SK-N-SH (cell line): Measurements from ENCODE around the gene CREB3L1. TPM values are rescaled to one million over a fixed set of nuclear protein-coding genes. Genes with fewer than 3 reads are reported as not detected.
A peak's percentile ranks its signal among the peaks of the same experiment; 100 is the strongest.

Experiments
- CTCF ChIA-PET: fragments of 300-600, 350-600 bp; formaldehyde crosslinking; extraction: SDS; loops from one replicate; lab custom pipeline; 2021; lab: Yijun Ruan, JAX
- POLR2A ChIA-PET: fragments of 350-600 bp; sonication (Branson Sonifier 250); formaldehyde crosslinking; extraction: SDS; loops from one replicate; lab custom pipeline; 2020; ENCODE audit warnings: antibody characterized with exemption, inconsistent platforms; lab: Yijun Ruan, JAX
- DNase-seq: peaks from one replicate; pipeline ENCODE4 v3.0.0; 2012
- H2AFZ ChIP-seq: fragments of 200-600 bp; sonication (generic); 2 replicates; pipeline ENCODE4 v1.8.1; 2016; ENCODE audit warnings: antibody characterized with exemption, mild to moderate bottlenecking, low read depth
- H3F3A ChIP-seq: fragments of 200-600 bp; sonication (generic); replicated peaks from 2 replicates; pipeline ENCODE3; 2016; ENCODE audit warnings: antibody characterized with exemption, mild to moderate bottlenecking; ENCODE audit not compliant: insufficient read depth
- H3K27ac ChIP-seq, 2 experiments: fragments of 200-500 bp in 1 of 2; fragments of 200-600 bp in 1 of 2; sonication (Bioruptor generic) in 1 of 2; sonication (generic), shearing (Covaris generic) in 1 of 2; 2 replicates each; pipeline versions ENCODE4 v1.5.1 to v1.6.1; 2014 to 2016; ENCODE audit warnings: low read depth in 2 of 2, inconsistent platforms in 1 of 2, low read length in 1 of 2, mild to moderate bottlenecking in 1 of 2, mixed read lengths in 1 of 2
- H3K27me3 ChIP-seq: fragments of 200-600 bp; sonication (generic), shearing (Covaris generic); 2 replicates; pipeline ENCODE4 v1.6.1; 2016; ENCODE audit warnings: mixed run types; ENCODE audit not compliant: insufficient read depth
- H3K36me3 ChIP-seq, 2 experiments: fragments of 200-500 bp in 1 of 2; fragments of 200-600 bp in 1 of 2; sonication (Bioruptor generic) in 1 of 2; sonication (generic) in 1 of 2; replicated peaks in 1 of 2; 2 replicates each; pipeline versions ENCODE3 to v1.5.1; 2014 to 2016; ENCODE audit warnings: low read length in 1 of 2, mild to moderate bottlenecking in 1 of 2; ENCODE audit not compliant: insufficient read depth in 2 of 2, control insufficient read depth in 1 of 2
- H3K4me1 ChIP-seq, 2 experiments: fragments of 200-500 bp in 1 of 2; fragments of 200-600 bp in 1 of 2; sonication (Bioruptor generic) in 1 of 2; sonication (generic), shearing (Covaris generic) in 1 of 2; 2 replicates each; pipeline versions ENCODE4 v1.5.1 to v1.6.1; 2014 to 2016; ENCODE audit warnings: low read depth in 1 of 2, low read length in 1 of 2, mixed run types in 1 of 2; ENCODE audit not compliant: insufficient read depth in 2 of 2, control insufficient read depth in 1 of 2
- H3K4me2 ChIP-seq: fragments of 200-600 bp; sonication (generic), shearing (Covaris generic); 2 replicates; pipeline ENCODE4 v1.6.1; 2017; ENCODE audit warnings: mixed run types
- H3K4me3 ChIP-seq, 2 experiments: fragments of 200-500 bp in 1 of 2; fragments of 200-600 bp in 1 of 2; sonication (Bioruptor generic) in 1 of 2; sonication (generic), shearing (Covaris generic) in 1 of 2; 2 replicates each; pipeline versions ENCODE4 v1.5.1 to v1.8.1; 2014 to 2016; ENCODE audit warnings: low read depth in 2 of 2, inconsistent platforms in 1 of 2, low read length in 1 of 2, mild to moderate bottlenecking in 1 of 2, mixed read lengths in 1 of 2, moderate library complexity in 1 of 2
- H3K79me2 ChIP-seq: fragments of 200-600 bp; sonication (generic); 2 replicates; pipeline ENCODE4 v1.8.1; 2017; ENCODE audit warnings: mild to moderate bottlenecking; ENCODE audit not compliant: insufficient read depth
- H3K9ac ChIP-seq: fragments of 200-600 bp; sonication (generic); 2 replicates; pipeline ENCODE4 v1.6.1; 2017; ENCODE audit warnings: mixed run types
- H3K9me2 ChIP-seq: fragments of 200-600 bp; sonication (generic); 2 replicates; pipeline ENCODE4 v1.6.1; 2017; ENCODE audit warnings: mixed run types
- H3K9me3 ChIP-seq: fragments of 200-600 bp; sonication (generic); 2 replicates; pipeline ENCODE4 v1.6.1; 2017; ENCODE audit warnings: mixed run types, mild to moderate bottlenecking, moderate library complexity
- H4K20me1 ChIP-seq: fragments of 200-600 bp; sonication (generic); 2 replicates; pipeline ENCODE4 v1.6.1; 2017; ENCODE audit warnings: mild to moderate bottlenecking, mixed run types; ENCODE audit not compliant: insufficient read depth
- CHD2 ChIP-seq: fragments of 150-350 bp; IDR thresholded peaks from 2 replicates; pipeline ENCODE4 v1.6.1; 2018; ENCODE audit warnings: low read length; ENCODE audit not compliant: partially characterized antibody
- ELF1 ChIP-seq: IDR thresholded peaks from 2 replicates; pipeline ENCODE4 v1.4.0; 2012
- EP300 ChIP-seq, 2 experiments: IDR thresholded peaks; 2 replicates each; pipeline versions ENCODE4 v1.4.0 to v1.6.1; 2012; ENCODE audit warnings: borderline replicate concordance in 1 of 2, low read depth in 1 of 2, low read length in 1 of 2
- EZH2phosphoT487 ChIP-seq: fragments of 200-600 bp; sonication (generic); IDR thresholded peaks from 2 replicates; pipeline ENCODE4 v1.6.1; 2017; ENCODE audit warnings: low read depth, mixed run types, mild to moderate bottlenecking, antibody characterized with exemption, moderate library complexity, borderline replicate concordance
- FOSL2 ChIP-seq: IDR thresholded peaks from 2 replicates; pipeline ENCODE4 v1.4.0; 2012; ENCODE audit warnings: low read depth, mild to moderate bottlenecking, moderate library complexity, borderline replicate concordance
- FOXJ3 ChIP-seq: sonication (generic); formaldehyde crosslinking; IDR thresholded peaks from 2 replicates; pipeline ENCODE4 v1.5.1; 2020; ENCODE audit warnings: mild to moderate bottlenecking, missing genetic modification reagents
- FOXM1 ChIP-seq: IDR thresholded peaks from 2 replicates; pipeline ENCODE4 v1.4.0; 2012; ENCODE audit warnings: low read depth, mild to moderate bottlenecking
- GABPA ChIP-seq: IDR thresholded peaks from 2 replicates; pipeline ENCODE4 v1.4.0; 2012; ENCODE audit warnings: low read depth, mild to moderate bottlenecking
- GATA2 ChIP-seq: sonication (generic); formaldehyde crosslinking; IDR thresholded peaks from 2 replicates; pipeline ENCODE4 v1.5.0; 2020; ENCODE audit warnings: mild to moderate bottlenecking, missing genetic modification reagents
- IRF3 ChIP-seq: fragments of 150-350 bp; IDR thresholded peaks from 2 replicates; pipeline ENCODE4 v1.6.1; 2016; ENCODE audit warnings: mild to moderate bottlenecking, low read depth, low read length
- JUND ChIP-seq: IDR thresholded peaks from 2 replicates; pipeline ENCODE4 v1.4.0; 2012
- MEF2A ChIP-seq: IDR thresholded peaks from 2 replicates; pipeline ENCODE4 v1.4.0; 2012; ENCODE audit warnings: low read depth, borderline replicate concordance
- MXI1 ChIP-seq: IDR thresholded peaks from 2 replicates; pipeline ENCODE4 v1.6.1; 2012; ENCODE audit warnings: mild to moderate bottlenecking, low read depth, low read length, improper control_type of control experiment
- NFIC ChIP-seq: IDR thresholded peaks from 2 replicates; pipeline ENCODE4 v1.4.0; 2012; ENCODE audit warnings: borderline replicate concordance
- NRF1 ChIP-seq: IDR thresholded peaks from 2 replicates; pipeline ENCODE4 v1.6.1; 2012; ENCODE audit warnings: low read depth, mild to moderate bottlenecking, low read length
- PBX3 ChIP-seq: IDR thresholded peaks from 2 replicates; pipeline ENCODE4; 2012
- POLR2AphosphoS5 ChIP-seq: IDR thresholded peaks from 2 replicates; pipeline ENCODE4 v1.6.1; 2012; ENCODE audit warnings: low read depth, low read length
- RAD21 ChIP-seq: IDR thresholded peaks from 2 replicates; pipeline ENCODE4 v1.6.1; 2012; ENCODE audit warnings: mild to moderate bottlenecking, low read length
- RCOR1 ChIP-seq: fragments of 150-350 bp; IDR thresholded peaks from 2 replicates; pipeline ENCODE4 v1.6.1; 2017; ENCODE audit warnings: antibody characterized with exemption, low read length
- RXRA ChIP-seq: IDR thresholded peaks from 2 replicates; pipeline ENCODE4 v1.4.0; 2012; ENCODE audit warnings: low read depth, mild to moderate bottlenecking, borderline replicate concordance
- SIN3A ChIP-seq: IDR thresholded peaks from 2 replicates; pipeline ENCODE4 v1.6.1; 2012; ENCODE audit warnings: low read depth, mild to moderate bottlenecking, low read length, moderate library complexity, borderline replicate concordance
- SMC3 ChIP-seq: IDR thresholded peaks from 2 replicates; pipeline ENCODE4 v1.6.1; 2012; ENCODE audit warnings: low read depth, low read length, improper control_type of control experiment
- TAF1 ChIP-seq: IDR thresholded peaks from 2 replicates; pipeline ENCODE4 v1.6.1; 2012; ENCODE audit warnings: low read depth, mild to moderate bottlenecking, low read length, moderate library complexity, borderline replicate concordance
- TCF12 ChIP-seq: IDR thresholded peaks from 2 replicates; pipeline ENCODE4 v1.4.0; 2012
- USF2 ChIP-seq: fragments of 150-350 bp; IDR thresholded peaks from 2 replicates; pipeline ENCODE4 v1.6.1; 2017; ENCODE audit warnings: antibody characterized with exemption, low read length, low read depth, borderline replicate concordance
- YY1 ChIP-seq: IDR thresholded peaks from 2 replicates; pipeline ENCODE4 v1.4.0; 2012; ENCODE audit warnings: low read depth, mild to moderate bottlenecking
- ZBTB33 ChIP-seq: IDR thresholded peaks from 2 replicates; pipeline ENCODE4 v1.4.0; 2012; ENCODE audit warnings: low read depth, borderline replicate concordance
- WGBS: methylation state at CpG from one replicate; pipeline ENCODE4 v1.1.6; 2017; ENCODE audit warnings: low lambda C conversion rate; 5-methylcytosine and 5-hydroxymethylcytosine counted together
- polyA plus RNA-seq, 3 experiments: library from polyadenylated mRNA; depleted of rRNA; stranded (reverse); fragments of >200 nt; gene quantifications; 2 replicates each; pipeline ENCODE4 v1.2.3, GENCODE V29; 2012

Gene CREB3L1
- polyA plus RNA-seq, 1 of the 3 experiments (the other 2 are of a cell fraction) = 14.0 TPM

- peaks cover 86% of the 10 kb centered on the region for H3K79me2 ChIP-seq
- H4K20me1 ChIP-seq = no peaks in the 10 kb centered on the region
- H3K9ac ChIP-seq = peak overlapping the region; percentile 79
- POLR2A ChIA-PET = interaction anchor here (1.0 to 1.3 kb wide), 4 partner anchors 8 to 56 kb away, joined by 3 to 11 read pairs (median 3); no protein-coding TSS in a partner anchor
- peak overlapping the region; percentile 84 to 95 for H3K27ac ChIP-seq
- no peaks in the 10 kb centered on the region for H3K9me2 ChIP-seq
- DNase-seq = peak; percentile 60
- no peaks in the 10 kb centered on the region for H3K27me3 ChIP-seq
- peaks cover 24 to 72% of the 10 kb centered on the region in 2 experiments for H3K4me1 ChIP-seq
- H3K36me3 ChIP-seq = peaks cover 0 to under 1% of the 10 kb centered on the region in 2 experiments
- 38% methylated on average over 20 of the region's 24 CpGs for WGBS
- peak overlapping the region; percentile 59 to 65 for H3K4me3 ChIP-seq
- H3K4me2 ChIP-seq = peak overlapping the region; percentile 96
- H3F3A ChIP-seq = peaks cover 83% of the 10 kb centered on the region
- no peaks in the 10 kb centered on the region for H3K9me3 ChIP-seq
- no peak overlapping the region for H2AFZ ChIP-seq
- CTCF ChIA-PET = interaction anchor here (1.0 to 3.4 kb wide), 11 partner anchors 9 to 448 kb away, joined by 4 to 36 read pairs (median 7); partner anchors contain the start of genes CHRM4, CREB3L1 and CRY2
- TF ChIP-seq IRF3 (no peak), USF2 (no peak), ZBTB33 (peak; percentile 60; the same call in 1 of the 2 replicates), NRF1 (no peak), TCF12 (peak; percentile 84), RXRA (peak; percentile 75), PBX3 (peak; percentile 71), FOXJ3 (CRISPR knock-in tag) (no peak), SIN3A (peak; percentile 17; the same call in 1 of the 2 replicates), ELF1 (peak; percentile 47; the same call in 1 of the 2 replicates), MEF2A (no peak; the same call in 1 of the 2 replicates), EP300 (IDR thresholded peaks at IDR 0.05; ENCODE audit: borderline replicate concordance in 1 of 2, low read depth in 1 of 2, low read length in 1 of 2) (peak in 1 of 2 experiments; percentile 86; a peak in 2 of 4 replicates), GABPA (no peak; the same call in 1 of the 2 replicates), TAF1 (peak; percentile 49; the same call in 1 of the 2 replicates), SMC3 (no peak), MXI1 (no peak), NFIC (peak; percentile 74), CHD2 (peak; percentile 10), YY1 (0 out of 2 replicates have a peak, but pooled peaks have one; percentile 29), EZH2phosphoT487 (no peak), FOXM1 (peak; percentile 73; the same call in 1 of the 2 replicates), JUND (peak; percentile 95), FOSL2 (peak; percentile 93), RAD21 (no peak), RCOR1 (no peak), GATA2 (no peak), POLR2AphosphoS5 (no peak)
Measured at GRCh38 chr11:46294365-46295309, 17.2 kb downstream of the CREB3L1 start.
